ENCODE data around the gene EXOSC2. TPM values are rescaled to one million over a fixed set of nuclear protein-coding genes. Genes with fewer than 3 reads are reported as not detected.

The EXOSC2 gene
- total RNA-seq, 1 experiment from 2014 or later: 101 TPM

DNA sequence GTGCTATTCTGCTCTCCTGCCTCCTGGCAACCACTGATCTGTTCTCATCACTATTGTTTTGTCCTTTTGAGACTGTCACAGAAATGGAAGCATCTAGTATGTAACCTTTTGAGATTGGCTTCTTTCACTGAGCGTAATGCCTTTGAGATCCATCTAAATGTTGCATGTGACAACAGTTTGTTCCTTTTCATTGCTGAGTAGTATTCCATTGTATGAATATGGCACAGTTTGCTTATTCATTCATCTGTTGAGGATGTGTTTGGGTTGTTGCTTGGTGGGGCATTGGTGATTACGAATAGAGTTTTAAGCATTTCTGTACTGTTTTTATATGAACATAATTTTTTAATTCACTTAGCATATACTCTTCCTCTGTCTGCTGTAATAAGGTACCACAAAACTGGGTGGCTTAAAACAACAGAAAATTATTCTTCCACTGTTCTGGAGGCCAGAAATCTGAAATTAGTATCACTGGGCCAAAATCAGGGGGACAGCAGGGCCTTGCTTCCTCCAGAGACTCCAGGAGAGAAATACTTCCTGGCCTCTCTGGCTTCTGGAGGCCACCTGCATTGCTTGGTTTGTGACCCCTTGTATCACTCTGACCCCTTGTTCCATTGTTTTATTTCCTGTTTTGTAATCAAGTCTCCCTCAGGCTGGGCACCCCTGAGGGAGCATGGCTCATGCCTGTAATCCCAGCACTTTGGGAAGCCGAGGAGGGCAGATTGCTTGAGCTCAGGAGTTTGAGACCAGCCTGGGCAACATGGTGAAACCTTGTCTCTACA lies 53.0 kb downstream of the EXOSC2 start:
- Histone ChIP-seq H3K27ac (no peak overlapping the region), H3K9me3 (replicated peaks) (no peaks in the 10 kb centered on the region; the same call in 1 of the 2 replicates), H3K27me3 (no peaks in the 10 kb centered on the region), H3K4me1 (no peaks in the 10 kb centered on the region), H3K4me3 (no peak overlapping the region), H3K36me3 (no peaks in the 10 kb centered on the region)
- no peak for DNase-seq

DNA sequence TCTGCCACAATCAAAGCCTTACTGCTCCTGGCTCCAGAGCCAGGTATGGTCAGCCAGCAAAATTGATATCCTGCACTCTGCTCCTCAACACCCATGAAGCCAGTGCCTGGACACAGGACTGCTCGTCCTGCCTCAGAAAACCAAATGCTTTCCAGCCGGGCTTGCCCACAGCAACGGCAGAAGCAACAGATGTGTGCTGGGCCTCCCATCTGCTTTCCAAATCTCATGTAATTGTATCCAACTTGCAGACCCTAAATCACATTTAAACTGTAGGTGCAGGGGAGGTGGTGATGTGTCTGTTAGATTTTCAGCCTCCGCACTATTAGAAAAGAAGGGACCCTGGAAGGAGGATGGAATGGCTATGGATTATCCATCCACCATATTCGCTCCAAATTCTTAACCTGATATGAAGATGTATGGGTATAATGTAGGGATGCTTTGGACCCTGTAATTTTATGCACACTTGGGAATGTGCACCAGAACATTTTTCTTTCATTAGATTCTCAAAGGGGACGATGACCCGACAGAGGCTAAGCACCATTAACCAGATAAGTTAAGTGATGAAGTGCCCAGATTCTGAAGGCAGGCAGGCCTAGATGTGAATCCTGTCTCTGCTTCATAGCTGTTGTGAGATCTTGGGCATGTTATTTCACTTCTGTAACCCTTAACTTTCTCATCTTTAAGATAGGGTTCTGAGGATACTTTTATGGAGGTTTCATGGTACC lies 58.2 kb downstream of the EXOSC2 start:
- no peak overlapping the region for H3K27ac ChIP-seq
- no peaks in the 10 kb centered on the region for H3K9me3 ChIP-seq (replicated peaks)
- H3K27me3 ChIP-seq: no peaks in the 10 kb centered on the region
- H3K4me3 ChIP-seq: no peak overlapping the region
- no peak for DNase-seq
- H3K36me3 ChIP-seq: no peaks in the 10 kb centered on the region
- peaks cover 4% of the 10 kb centered on the region for H3K4me1 ChIP-seq

Other genes with a start within 250 kb of the EXOSC2 start
- gene ASS1, start 248.8 kb upstream of the EXOSC2 start, total RNA-seq (2014; rRNA removed; shearing (Covaris generic)): 1,949 and 1,974 TPM in 2 replicates
- 97.9 and 99.5 TPM in 2 replicates for gene FUBP3, start 114.2 kb upstream of the EXOSC2 start, total RNA-seq (2014; rRNA removed; shearing (Covaris generic))
- 28.5 and 31.8 TPM in 2 replicates for gene PRDM12, start 29.2 kb upstream of the EXOSC2 start, total RNA-seq (2014; rRNA removed; shearing (Covaris generic))
- gene ABL1, start 141.5 kb downstream of the EXOSC2 start, total RNA-seq (2014; rRNA removed; shearing (Covaris generic)): 57.2 and 58.0 TPM in 2 replicates
- gene QRFP, start 203.0 kb downstream of the EXOSC2 start, total RNA-seq (2014; rRNA removed; shearing (Covaris generic)): not detected in 2 replicates
- 2.8 TPM in 1 of 2 replicates, not detected in the other for gene FIBCD1, start 245.5 kb downstream of the EXOSC2 start, total RNA-seq (2014; rRNA removed; shearing (Covaris generic))